IMR-90 (cell line): ENCODE measurements around the gene MFAP3L. TPM values are rescaled to one million over a fixed set of nuclear protein-coding genes. Genes with fewer than 3 reads are reported as not detected.

ENCODE experiments used
- ATAC-seq: fragments of 200-7000 bp; cut with Tn5 transposase; 2 replicates; pipeline ENCODE4 v1.9.1; 2020; ENCODE audit warnings: low read depth, mild to moderate bottlenecking, moderate library complexity
- BruUV-seq: library from RNA; stranded (reverse); fragments of 400-500 nt; replicated peaks from 2 replicates; lab custom pipeline; 2021; lab: Mats Ljungman, UMichigan
- CTCF ChIA-PET: fragments of 300-600 bp; formaldehyde crosslinking; extraction: SDS; loops from one replicate; lab custom pipeline; 2021; ENCODE audit warnings: antibody characterized with exemption; lab: Yijun Ruan, JAX
- POLR2A ChIA-PET: fragments of 300-600 bp; sonication (Branson Sonifier 250); formaldehyde crosslinking; loops from one replicate; lab custom pipeline; 2022; ENCODE audit warnings: antibody characterized with exemption; ENCODE audit not compliant: unreplicated experiment; lab: Charles Lee
- DNase-seq: peaks from one replicate; pipeline ENCODE4 v3.0.0; 2013
- H2AFZ ChIP-seq: replicated peaks from 2 replicates; pipeline ENCODE3; 2013; ENCODE audit warnings: low read length, mild to moderate bottlenecking; ENCODE audit not compliant: poor library complexity
- H2AK5ac ChIP-seq: 2 replicates; pipeline ENCODE4 v1.6.1; 2013; ENCODE audit warnings: low read depth, low read length, inconsistent platforms
- H2AK9ac ChIP-seq: replicated peaks from 2 replicates; pipeline ENCODE3; 2013; ENCODE audit warnings: mild to moderate bottlenecking, low read depth, low read length, moderate library complexity; ENCODE audit not compliant: poor library complexity
- H2BK120ac ChIP-seq: 2 replicates; pipeline ENCODE4 v1.6.1; 2013; ENCODE audit warnings: low read depth, low read length, inconsistent platforms
- H2BK15ac ChIP-seq: 3 replicates; pipeline ENCODE4 v1.6.1; 2013; ENCODE audit warnings: low read depth, low read length, inconsistent platforms
- H2BK20ac ChIP-seq: 2 replicates; pipeline ENCODE4 v1.6.1; 2013; ENCODE audit warnings: low read depth, mild to moderate bottlenecking, inconsistent platforms, low read length, moderate library complexity
- H2BK5ac ChIP-seq: 2 replicates; pipeline ENCODE4 v1.6.1; 2013; ENCODE audit warnings: mild to moderate bottlenecking, low read depth, low read length, inconsistent platforms; ENCODE audit not compliant: poor library complexity, severe bottlenecking
- H3K14ac ChIP-seq: replicated peaks from 2 replicates; pipeline ENCODE4 v1.6.1; 2013; ENCODE audit warnings: low read depth, low read length, inconsistent platforms
- H3K18ac ChIP-seq: 2 replicates; pipeline ENCODE4 v1.6.1; 2013; ENCODE audit warnings: low read depth, low read length, control low read depth
- H3K23ac ChIP-seq: 2 replicates; pipeline ENCODE4 v1.6.1; 2013; ENCODE audit warnings: low read depth, low read length, inconsistent platforms
- H3K27ac ChIP-seq: 2 replicates; pipeline ENCODE4 v1.5.1; 2013; ENCODE audit warnings: mild to moderate bottlenecking, control low read depth, low read length; ENCODE audit not compliant: insufficient read depth
- H3K27me3 ChIP-seq: 2 replicates; pipeline ENCODE4 v1.6.1; 2013; ENCODE audit warnings: low read length; ENCODE audit not compliant: control insufficient read depth, insufficient read depth
- H3K36me3 ChIP-seq: 2 replicates; pipeline ENCODE4 v1.6.1; 2013; ENCODE audit warnings: low read length, mixed read lengths; ENCODE audit not compliant: control insufficient read depth, insufficient read depth
- H3K4ac ChIP-seq: 2 replicates; pipeline ENCODE4 v1.6.1; 2013; ENCODE audit warnings: low read depth, low read length, inconsistent platforms
- H3K4me1 ChIP-seq: 2 replicates; pipeline ENCODE4 v1.6.1; 2013; ENCODE audit warnings: low read length, mixed read lengths; ENCODE audit not compliant: control insufficient read depth, insufficient read depth
- H3K4me2 ChIP-seq: 2 replicates; pipeline ENCODE4 v1.6.1; 2013; ENCODE audit warnings: low read depth, mild to moderate bottlenecking, control low read depth, low read length, moderate library complexity
- H3K4me3 ChIP-seq: 2 replicates; pipeline ENCODE4 v1.5.1; 2013; ENCODE audit warnings: low read depth, mild to moderate bottlenecking, control low read depth, low read length, moderate library complexity; ENCODE audit not compliant: insufficient read depth
- H3K56ac ChIP-seq: 2 replicates; pipeline ENCODE4 v1.6.1; 2013; ENCODE audit warnings: low read length, inconsistent platforms; ENCODE audit not compliant: insufficient read depth; ENCODE audit errors: extremely low read depth
- H3K79me1 ChIP-seq, 2 experiments: 2 replicates each; pipeline ENCODE4 v1.6.1; 2013; ENCODE audit warnings: low read length in 2 of 2, inconsistent platforms in 1 of 2, low read depth in 1 of 2
- H3K9ac ChIP-seq: 2 replicates; pipeline ENCODE4 v1.6.1; 2013; ENCODE audit warnings: low read depth, low read length, control low read depth
- H3K9me1 ChIP-seq: 2 replicates; pipeline ENCODE4 v1.6.1; 2013; ENCODE audit warnings: low read length, inconsistent platforms; ENCODE audit not compliant: insufficient read depth
- H3K9me3 ChIP-seq: 2 replicates; pipeline ENCODE4 v1.6.1; 2013; ENCODE audit warnings: low read length; ENCODE audit not compliant: control insufficient read depth, insufficient read depth
- H4K20me1 ChIP-seq: 2 replicates; pipeline ENCODE4 v1.6.1; 2013; ENCODE audit warnings: low read length, inconsistent platforms; ENCODE audit not compliant: insufficient read depth
- H4K5ac ChIP-seq: 2 replicates; pipeline ENCODE4 v1.6.1; 2013; ENCODE audit warnings: mild to moderate bottlenecking, low read depth, low read length, control low read depth
- H4K8ac ChIP-seq, 2 experiments: 2 replicates each; pipeline ENCODE4 v1.6.1; 2013; ENCODE audit warnings: low read depth in 2 of 2, low read length in 2 of 2, control low read depth in 1 of 2, inconsistent platforms in 1 of 2
- H4K91ac ChIP-seq: 2 replicates; pipeline ENCODE4 v1.6.1; 2013; ENCODE audit warnings: low read depth, low read length, inconsistent platforms; ENCODE audit not compliant: insufficient read depth
- BHLHE40 ChIP-seq: fragments of 150-350 bp; IDR thresholded peaks from 2 replicates; pipeline ENCODE4 v1.6.1; 2016; ENCODE audit warnings: mild to moderate bottlenecking, low read depth, low read length
- CEBPB ChIP-seq: IDR thresholded peaks from 2 replicates; pipeline ENCODE4 v1.6.1; 2012; ENCODE audit warnings: low read depth, low read length, improper control_type of control experiment
- CHD1 ChIP-seq: IDR thresholded peaks from 2 replicates; pipeline ENCODE4 v1.6.1; 2012; ENCODE audit warnings: low read depth, low read length, improper control_type of control experiment
- CTCF ChIP-seq: conservative IDR thresholded peaks from 2 replicates; pipeline ENCODE4 v1.5.1; 2012; ENCODE audit warnings: mild to moderate bottlenecking, low read depth, low read length, improper control_type of control experiment
- FOS ChIP-seq: fragments of 150-350 bp; IDR thresholded peaks from 2 replicates; pipeline ENCODE4 v1.6.1; 2016; ENCODE audit warnings: low read depth, low read length
- MAFK ChIP-seq: IDR thresholded peaks from 2 replicates; pipeline ENCODE4 v1.6.1; 2012; ENCODE audit warnings: low read depth, low read length, improper control_type of control experiment
- MAZ ChIP-seq: IDR thresholded peaks from 2 replicates; pipeline ENCODE4 v1.6.1; 2012; ENCODE audit warnings: low read depth, mild to moderate bottlenecking, low read length, improper control_type of control experiment, moderate library complexity, borderline replicate concordance
- MXI1 ChIP-seq: IDR thresholded peaks from 2 replicates; pipeline ENCODE4 v1.6.1; 2012; ENCODE audit warnings: low read depth, mild to moderate bottlenecking, low read length, moderate library complexity, borderline replicate concordance
- NFE2L2 ChIP-seq: fragments of 150-350 bp; IDR thresholded peaks from 2 replicates; pipeline ENCODE4 v1.6.1; 2016; ENCODE audit warnings: low read depth, mild to moderate bottlenecking, low read length
- POLR2A ChIP-seq: IDR thresholded peaks from 2 replicates; pipeline ENCODE4 v1.6.1; 2012; ENCODE audit warnings: mild to moderate bottlenecking, low read depth, low read length
- RAD21 ChIP-seq: IDR thresholded peaks from 2 replicates; pipeline ENCODE4 v1.6.1; 2012; ENCODE audit warnings: low read length, improper control_type of control experiment
- RCOR1 ChIP-seq: IDR thresholded peaks from 2 replicates; pipeline ENCODE4 v1.6.1; 2012; ENCODE audit warnings: mild to moderate bottlenecking, low read length, improper control_type of control experiment; ENCODE audit not compliant: insufficient replicate concordance
- RFX5 ChIP-seq: IDR thresholded peaks from 2 replicates; pipeline ENCODE4 v1.8.0; 2012; ENCODE audit warnings: low read depth, mild to moderate bottlenecking, low read length, moderate library complexity
- SMC3 ChIP-seq: fragments of 150-350 bp; IDR thresholded peaks from 2 replicates; pipeline ENCODE4 v1.6.1; 2016; ENCODE audit warnings: low read depth, mild to moderate bottlenecking, antibody characterized with exemption, low read length, moderate library complexity
- WGBS, 2 experiments: methylation state at CpG; one replicate each; pipeline versions ENCODE4 v1.1.5 to v1.1.7; 2013; ENCODE audit warnings: missing lambda C conversion rate in 2 of 2; ENCODE audit not compliant: insufficient read length in 1 of 2; ENCODE audit errors: extremely low coverage in 2 of 2; 5-methylcytosine and 5-hydroxymethylcytosine counted together
- dilution Hi-C: fragments of 300-500 bp; cut with HindIII; formaldehyde crosslinking; loops from one replicate; pipeline ENCODE4 v1.14.3; 2018; ENCODE audit warnings: low sequenced_read_pairs; ENCODE audit not compliant: unreplicated experiment
- in situ Hi-C: fragments of 300-500 bp; cut with MboI; formaldehyde crosslinking; loops from 3 replicates; pipeline ENCODE4 v1.14.3; 2019; ENCODE audit warnings: low sequenced_read_pairs, inconsistent platforms, mixed read lengths
- intact Hi-C: fragments of 100-400 bp; cut with micrococcal nuclease; formaldehyde crosslinking; loops from 2 replicates; pipeline ENCODE4 v1.10.0; 2022
- polyA plus RNA-seq, 3 experiments: library from polyadenylated mRNA; depleted of rRNA; stranded (reverse); fragments of >200 nt; gene quantifications; 2 replicates each; pipeline ENCODE4 v1.2.3, GENCODE V29; 2012; ENCODE audit warnings: low replicate concordance in 1 of 3
- total RNA-seq: library from RNA; depleted of rRNA; stranded (reverse); fragments of >200 nt; gene quantifications from 2 replicates; pipeline ENCODE4 v1.2.3, GENCODE V29; 2012
- TF ChIP-seq, protein P1 (sequence below): fragments of 150-350 bp; IDR thresholded peaks from 2 replicates; pipeline ENCODE4 v1.6.1; 2017; ENCODE audit warnings: mild to moderate bottlenecking, antibody characterized with exemption, low read length, low read depth
- TF ChIP-seq, protein P2 (sequence below): fragments of 150-350 bp; IDR thresholded peaks from 2 replicates; pipeline ENCODE4 v1.6.1; 2016; ENCODE audit warnings: low read depth, mild to moderate bottlenecking, low read length, moderate library complexity, borderline replicate concordance

The MFAP3L gene
- total and polyA plus RNA-seq, 2 of the 4 experiments (the other 2 are of a cell fraction), result 0.22 to 0.36 TPM

GRCh38 chr4:170040031-170040680 lies 14.0 kb upstream of the MFAP3L start:
- Histone ChIP-seq H2BK5ac (no peak overlapping the region), H2AFZ (peak overlapping the region; percentile 29), H3K9me3 (no peaks in the 10 kb centered on the region), H4K91ac (no peak overlapping the region), H3K79me1 (no peaks in the 10 kb centered on the region), H3K4me3 (no peak overlapping the region), H3K18ac (no peak overlapping the region), H4K20me1 (no peaks in the 10 kb centered on the region), H3K4ac (no peak overlapping the region), H3K27me3 (peaks cover 2% of the 10 kb centered on the region; the same call in 1 of the 2 replicates), H3K9ac (no peak overlapping the region), H3K23ac (no peak overlapping the region), H2AK9ac (no peak overlapping the region), H4K5ac (no peak overlapping the region), H4K8ac (no peak overlapping the region), H3K4me2 (no peak overlapping the region), H3K14ac (no peak overlapping the region), H3K36me3 (no peaks in the 10 kb centered on the region), H3K9me1 (no peaks in the 10 kb centered on the region), H3K56ac (no peak overlapping the region), H2BK15ac (no peak overlapping the region), H3K27ac (no peak overlapping the region), H2BK20ac (no peak overlapping the region), H2AK5ac (no peak overlapping the region), H3K4me1 (no peaks in the 10 kb centered on the region), H2BK120ac (no peak overlapping the region)
- intact Hi-C loops (no loop called here), dilution Hi-C loops (no loop called here), in situ Hi-C loops (no loop called here)
- TF ChIP-seq RAD21 (no peak), RCOR1 (no peak), POLR2A (no peak), CTCF (no peak), MAFK (no peak), BHLHE40 (no peak), FOS (no peak), MAZ (no peak), RFX5 (no peak), CHD1 (no peak), SMC3 (no peak), CEBPB (no peak), NFE2L2 (no peak), MXI1 (no peak)
- TF ChIP-seq, protein P1, sequence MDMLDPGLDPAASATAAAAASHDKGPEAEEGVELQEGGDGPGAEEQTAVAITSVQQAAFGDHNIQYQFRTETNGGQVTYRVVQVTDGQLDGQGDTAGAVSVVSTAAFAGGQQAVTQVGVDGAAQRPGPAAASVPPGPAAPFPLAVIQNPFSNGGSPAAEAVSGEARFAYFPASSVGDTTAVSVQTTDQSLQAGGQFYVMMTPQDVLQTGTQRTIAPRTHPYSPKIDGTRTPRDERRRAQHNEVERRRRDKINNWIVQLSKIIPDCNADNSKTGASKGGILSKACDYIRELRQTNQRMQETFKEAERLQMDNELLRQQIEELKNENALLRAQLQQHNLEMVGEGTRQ, result no peak
- TF ChIP-seq, protein P2, sequence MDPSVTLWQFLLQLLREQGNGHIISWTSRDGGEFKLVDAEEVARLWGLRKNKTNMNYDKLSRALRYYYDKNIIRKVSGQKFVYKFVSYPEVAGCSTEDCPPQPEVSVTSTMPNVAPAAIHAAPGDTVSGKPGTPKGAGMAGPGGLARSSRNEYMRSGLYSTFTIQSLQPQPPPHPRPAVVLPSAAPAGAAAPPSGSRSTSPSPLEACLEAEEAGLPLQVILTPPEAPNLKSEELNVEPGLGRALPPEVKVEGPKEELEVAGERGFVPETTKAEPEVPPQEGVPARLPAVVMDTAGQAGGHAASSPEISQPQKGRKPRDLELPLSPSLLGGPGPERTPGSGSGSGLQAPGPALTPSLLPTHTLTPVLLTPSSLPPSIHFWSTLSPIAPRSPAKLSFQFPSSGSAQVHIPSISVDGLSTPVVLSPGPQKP, result no peak
- CTCF ChIA-PET, result interaction anchor here (0.6 to 0.9 kb wide), 2 partner anchors 19 to 230 kb away, joined by 3 to 7 read pairs; no protein-coding TSS in a partner anchor
- 80% methylated on average over 1 of the region's 12 CpGs; no CpG with 5 or more reads in 1 of the 2 experiments for WGBS, 2 experiments
- DNase-seq (no peak), ATAC-seq (no peak)
- BruUV-seq, result no TSS peak
- POLR2A ChIA-PET, result no interaction called here
